Midbrain (tissue), 1 donor: ENCODE measurements around the gene FBLN7.
"Not testable (repeated sequence)": the region's sequence is repeated elsewhere in the genome, so short reads cannot be mapped to it uniquely, and the experiment has no call there.

Source experiments
- DNase-seq: peaks from one replicate; lab custom pipeline; 2025; lab: John Stamatoyannopoulos, UW

FBLN7 gene

GRCh38 chr2:112184121-112184520, 45.9 kb downstream of the FBLN7 start:
- DNase-seq, result no peak

- DNase-seq, result no peak
Measured at GRCh38 chr2:112185131-112185530, 46.9 kb downstream of the FBLN7 start.

- DNase-seq, result no peak
Measured at GRCh38 chr2:112187046-112187715, 49.0 kb downstream of the FBLN7 start.

- DNase-seq, result no peak
Measured at GRCh38 chr2:112187805-112188596, 49.8 kb downstream of the FBLN7 start.

- no peak for DNase-seq
Measured at GRCh38 chr2:112189001-112189556, 50.9 kb downstream of the FBLN7 start.

- no peak for DNase-seq
Measured at GRCh38 chr2:112194028-112194427, 55.8 kb downstream of the FBLN7 start.

- DNase-seq, result no peak
Measured at GRCh38 chr2:112194482-112194881, 56.3 kb downstream of the FBLN7 start.

- DNase-seq, result no peak
Measured at GRCh38 chr2:112195167-112195766, 57.1 kb downstream of the FBLN7 start.

GRCh38 chr2:112195950-112196349, 57.8 kb downstream of the FBLN7 start:
- DNase-seq, result no peak

- no peak for DNase-seq
Measured at GRCh38 chr2:112197868-112198267, 59.7 kb downstream of the FBLN7 start.

GRCh38 chr2:112198780-112199179, 60.6 kb downstream of the FBLN7 start:
- no peak for DNase-seq

GRCh38 chr2:112199188-112199587, 61.0 kb downstream of the FBLN7 start:
- no peak for DNase-seq

GRCh38 chr2:112201696-112202430, 63.7 kb downstream of the FBLN7 start:
- DNase-seq, result no peak

- DNase-seq, result no peak
Measured at GRCh38 chr2:112204411-112204810, 66.2 kb downstream of the FBLN7 start.

- DNase-seq, result not testable (repeated sequence)
Measured at GRCh38 chr2:112207905-112208304, 69.7 kb downstream of the FBLN7 start.

GRCh38 chr2:112216167-112216566, 78.0 kb downstream of the FBLN7 start:
- no peak for DNase-seq

- no peak for DNase-seq
Measured at GRCh38 chr2:112217854-112218253, 79.7 kb downstream of the FBLN7 start.

- DNase-seq, result no peak
Measured at GRCh38 chr2:112220186-112220585, 82.0 kb downstream of the FBLN7 start.

- DNase-seq, result no peak
Measured at GRCh38 chr2:112220831-112221230, 82.6 kb downstream of the FBLN7 start.

GRCh38 chr2:112229348-112229747, 91.2 kb downstream of the FBLN7 start:
- DNase-seq, result no peak

- DNase-seq, result no peak
Measured at GRCh38 chr2:112230371-112230770, 92.2 kb downstream of the FBLN7 start.
